ENCODE measurements around the gene SMIM36. TPM values are rescaled to one million over a fixed set of nuclear protein-coding genes. Genes with fewer than 3 reads are reported as not detected.

Gene SMIM36
- total and polyA plus RNA-seq, 12 donors = not detected

- peaks cover 0 to 4% (median 0%) of the 10 kb centered on the region in 9 donors for H3K4me1 ChIP-seq
- H3K27me3 ChIP-seq = no peaks in the 10 kb centered on the region
- intact Hi-C loops (cut with DNase I) = no loop called here
- WGBS, 2 donors = 80 to 87% methylated on average over 4 of the region's 4 CpGs
- DNase-seq (no peak), ATAC-seq (no peak)
- no peaks in the 10 kb centered on the region for H3K36me3 ChIP-seq
- H3K9me3 ChIP-seq = no peaks in the 10 kb centered on the region
- TF ChIP-seq CTCF (IDR thresholded peaks at IDR 0.05) = no peak
- H3K27ac ChIP-seq = no peak overlapping the region
- no peak overlapping the region for H3K4me3 ChIP-seq
Observed at GRCh38 chr17:55490376-55490775, 20.9 kb downstream of the SMIM36 start.

GRCh38 chr17:55487695-55488432 lies 23.4 kb downstream of the SMIM36 start:
- Histone ChIP-seq H3K9me3 (no peaks in the 10 kb centered on the region), H3K4me1 (peaks cover 0 to 4% (median 0%) of the 10 kb centered on the region in 9 donors), H3K36me3 (no peaks in the 10 kb centered on the region), H3K27me3 (no peaks in the 10 kb centered on the region), H3K27ac (no peak overlapping the region), H3K4me3 (no peak overlapping the region)
- WGBS, 2 donors = 65 to 68% methylated on average over 7 of the region's 7 CpGs
- ATAC-seq (no peak), DNase-seq (no peak)
- intact Hi-C loops (cut with DNase I) = no loop called here
- TF ChIP-seq CTCF (IDR thresholded peaks at IDR 0.05) = no peak

GRCh38 chr17:55484575-55484974 lies 26.7 kb downstream of the SMIM36 start:
- Histone ChIP-seq H3K4me3 (no peak overlapping the region), H3K4me1 (peaks cover 0 to 13% (median 0%) of the 10 kb centered on the region in 9 donors), H3K36me3 (no peaks in the 10 kb centered on the region), H3K27ac (no peak overlapping the region), H3K27me3 (no peaks in the 10 kb centered on the region), H3K9me3 (no peaks in the 10 kb centered on the region)
- TF ChIP-seq CTCF (IDR thresholded peaks at IDR 0.05) = no peak
- DNase-seq (no peak), ATAC-seq (no peak)
- intact Hi-C loops (cut with DNase I) = no loop called here
- WGBS, 2 donors = 98 to 99% methylated on average over 2 of the region's 2 CpGs

DNA sequence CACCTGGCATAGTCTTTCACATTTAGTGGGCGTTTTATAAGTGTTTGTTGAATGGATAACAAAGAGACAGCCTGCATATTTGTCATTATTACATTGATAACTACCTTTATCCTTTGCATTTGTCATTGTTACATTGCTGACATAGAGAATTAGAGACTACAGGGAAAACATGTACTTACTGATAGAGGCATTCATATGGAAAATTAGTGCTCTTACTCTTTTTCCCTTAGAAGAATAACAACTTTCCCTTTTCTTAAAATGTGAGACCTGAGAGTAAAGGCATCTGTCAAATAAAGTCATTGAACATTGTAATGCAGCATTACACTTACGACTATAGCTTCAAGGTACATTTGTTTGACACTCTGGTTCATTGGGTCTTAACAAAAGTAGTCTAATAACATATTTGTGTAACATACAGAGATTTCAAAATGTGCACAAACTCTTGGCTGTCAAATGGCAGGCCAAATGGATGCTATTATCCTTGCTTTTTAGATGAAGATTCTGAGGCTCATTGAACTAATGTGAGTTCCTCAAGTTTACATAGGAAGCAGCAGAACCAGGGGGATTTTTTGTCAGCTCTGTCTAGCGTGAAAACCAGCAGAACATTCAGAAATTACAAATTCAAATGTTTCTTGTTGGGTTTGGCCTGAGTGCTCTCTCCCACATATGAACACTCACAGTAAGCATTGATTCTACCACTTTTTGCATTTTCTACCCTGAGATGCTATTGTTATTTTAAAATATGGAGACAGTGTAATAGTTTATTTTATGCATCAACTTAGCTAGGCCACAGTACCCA lies 28.5 kb downstream of the SMIM36 start:
- Histone ChIP-seq H3K4me3 (no peak overlapping the region), H3K9me3 (no peaks in the 10 kb centered on the region), H3K36me3 (no peaks in the 10 kb centered on the region), H3K27ac (no peak overlapping the region), H3K27me3 (no peaks in the 10 kb centered on the region), H3K4me1 (peaks cover 0 to 11% (median 0%) of the 10 kb centered on the region in 9 donors)
- DNase-seq (no peak), ATAC-seq (no peak)
- intact Hi-C loops (cut with DNase I) = no loop called here
- no peak for TF ChIP-seq CTCF (IDR thresholded peaks at IDR 0.05)
- WGBS, 2 donors = 89 to 90% methylated on average over 3 of the region's 3 CpGs
